Choroid plexus epithelial cell (primary cell): ENCODE results near the gene OR56A1.

ENCODE experiments used
- DNase-seq: peaks from one replicate; pipeline ENCODE4 v3.0.0-alpha.2; 2010; ENCODE audit warnings: low read depth
- H3K4me3 ChIP-seq: 2 replicates; pipeline ENCODE4 v1.5.1; 2011; ENCODE audit warnings: low read depth, mild to moderate bottlenecking, control low read depth, low read length, moderate library complexity
- CTCF ChIP-seq: conservative IDR thresholded peaks from 2 replicates; pipeline ENCODE4 v1.5.1; 2011; ENCODE audit warnings: low read depth, mild to moderate bottlenecking, control low read depth, inconsistent platforms, low read length, moderate library complexity

OR56A1 gene

DNA sequence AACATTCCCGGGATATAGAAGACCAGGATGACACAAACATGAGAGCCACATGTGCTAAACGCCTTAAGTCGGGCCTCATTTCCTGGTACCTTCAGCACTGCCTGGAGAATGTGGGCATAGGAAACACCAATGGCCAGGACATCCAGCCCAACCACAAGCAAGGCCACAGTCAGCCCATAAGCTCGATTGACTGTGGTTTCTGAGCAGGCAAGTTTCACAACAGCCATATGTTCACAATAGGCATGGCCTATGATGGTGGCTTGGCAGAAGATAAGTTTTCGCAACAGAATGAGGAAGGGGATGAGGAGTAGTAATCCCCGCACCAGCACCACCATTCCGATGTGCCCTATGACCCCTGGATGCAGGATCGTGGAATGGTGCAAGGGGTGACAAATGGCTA, 26.9 kb upstream of the OR56A1 start:
- H3K4me3 ChIP-seq: no peak overlapping the region
- no peak for TF ChIP-seq CTCF
- DNase-seq: no peak

GRCh38 chr11:6055569-6055968, 25.0 kb upstream of the OR56A1 start:
- no peak for TF ChIP-seq CTCF
- H3K4me3 ChIP-seq: no peak overlapping the region
- no peak for DNase-seq

GRCh38 chr11:6052374-6052773, 21.8 kb upstream of the OR56A1 start:
- no peak for TF ChIP-seq CTCF
- no peak overlapping the region for H3K4me3 ChIP-seq
- DNase-seq: no peak

DNA sequence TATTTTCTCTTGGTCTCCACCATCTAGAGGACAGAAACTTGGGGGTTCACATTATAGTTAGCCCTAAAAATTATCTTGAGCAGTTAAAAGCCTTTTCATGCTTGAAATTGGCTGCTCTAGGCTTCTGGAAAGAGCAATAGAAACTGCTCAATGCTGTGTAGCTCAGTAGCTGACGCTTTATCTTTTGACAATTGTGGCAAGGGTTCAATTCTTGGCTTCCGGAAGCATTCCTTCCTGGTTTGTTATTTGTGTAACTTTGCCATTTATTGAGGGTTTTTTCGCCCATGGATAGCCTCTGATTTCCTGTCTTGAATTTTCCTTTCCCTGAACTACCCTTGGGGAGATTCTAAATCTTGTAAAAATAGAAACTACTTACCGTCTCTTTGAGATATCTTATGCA, 10.3 kb upstream of the OR56A1 start:
- H3K4me3 ChIP-seq: no peak overlapping the region
- no peak for DNase-seq
- TF ChIP-seq CTCF: no peak

- no peak for TF ChIP-seq CTCF
- H3K4me3 ChIP-seq: no peak overlapping the region
- DNase-seq: no peak
These were observed 3.1 kb downstream of the OR56A1 start for GRCh38 chr11:6027501-6027900.

GRCh38 chr11:6025056-6025455, 5.5 kb downstream of the OR56A1 start:
- DNase-seq: no peak
- no peak overlapping the region for H3K4me3 ChIP-seq
- no peak for TF ChIP-seq CTCF

DNA sequence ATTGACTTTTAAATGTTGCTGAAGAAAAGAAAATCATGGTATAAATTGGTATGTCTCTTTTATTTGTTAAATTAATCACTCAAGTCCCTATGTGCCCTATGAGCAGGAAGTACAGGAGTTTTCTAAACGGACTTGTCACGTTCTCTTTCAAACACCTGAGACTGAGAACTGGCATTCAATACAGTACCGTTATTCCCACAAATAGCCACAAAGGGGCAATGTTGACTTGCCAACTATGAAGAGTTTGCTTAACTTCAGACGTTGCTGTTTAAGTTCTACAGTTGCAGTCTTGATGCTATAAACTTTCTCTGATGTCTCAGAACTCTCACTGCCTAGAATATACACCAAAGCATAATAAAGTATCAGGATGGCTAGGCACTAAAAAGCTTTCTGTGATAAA, 7.6 kb downstream of the OR56A1 start:
- TF ChIP-seq CTCF: peak; percentile 47
- peak; percentile 58 for DNase-seq
- no peak overlapping the region for H3K4me3 ChIP-seq
